HG03060 (cell line): Measurements from ENCODE around the gene FAM227B.
"Not testable (repeated sequence)": the region's sequence is repeated elsewhere in the genome, so short reads cannot be mapped to it uniquely, and the experiment has no call there.

Experiments
- ATAC-seq: cut with Tn5 transposase; IDR thresholded peaks from one replicate; pipeline ENCODE4 v1.9.1; 2021; ENCODE audit warnings: low read depth, moderate number of reproducible peaks; ENCODE audit not compliant: unreplicated experiment

FAM227B gene

DNA sequence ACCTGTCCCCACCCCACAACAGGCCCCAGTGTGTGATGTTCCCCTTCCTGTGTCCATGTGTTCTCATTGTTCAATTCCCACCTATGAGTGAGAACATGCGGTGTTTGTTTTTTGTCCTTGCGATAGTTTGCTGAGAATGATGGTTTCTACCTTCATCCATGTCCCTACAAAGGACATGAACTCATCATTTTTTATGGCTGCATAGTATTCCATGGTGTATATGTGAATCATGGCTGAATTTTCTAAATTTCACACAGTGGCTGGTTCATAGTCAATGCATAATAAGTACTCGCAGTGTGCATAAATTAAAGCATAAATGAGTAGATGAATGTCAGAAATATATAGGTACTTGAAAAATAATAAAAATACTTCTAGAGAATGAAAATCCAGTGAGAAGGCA is 8.4 kb downstream of the FAM227B start:
- not testable (repeated sequence) for ATAC-seq

DNA sequence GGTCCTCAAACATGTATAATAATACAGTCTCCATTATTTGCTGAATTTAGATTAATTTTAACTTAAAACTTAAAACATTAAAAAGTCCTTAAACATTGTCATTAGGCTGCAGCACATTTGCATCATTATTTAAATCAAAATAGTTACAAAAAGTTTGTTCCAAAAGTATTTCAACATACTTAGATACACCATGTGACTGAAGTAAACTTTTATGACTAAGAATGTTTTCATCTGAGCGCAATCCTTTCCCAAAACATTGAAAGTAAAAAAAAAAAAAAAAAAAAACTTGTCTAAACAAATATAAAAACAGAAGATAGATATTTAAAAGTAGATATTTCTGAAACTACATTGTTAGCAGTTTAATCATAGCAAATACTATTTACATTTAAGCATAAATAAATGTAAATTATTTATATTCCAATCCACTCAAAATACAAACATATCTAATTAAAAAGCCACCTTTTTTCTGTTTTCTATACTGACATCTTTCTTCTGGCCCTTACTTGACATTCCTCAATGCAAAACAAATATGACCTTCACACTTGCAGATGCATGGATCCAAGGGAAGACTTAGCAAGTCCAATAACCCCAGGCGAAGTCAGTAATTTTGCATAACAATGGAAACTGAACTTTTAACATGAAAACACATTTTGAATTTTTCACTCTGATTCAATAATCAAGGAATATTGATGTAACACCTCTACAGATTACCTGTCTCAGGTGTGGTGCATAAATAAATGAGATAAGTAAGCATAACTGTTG is 10.3 kb downstream of the FAM227B start:
- ATAC-seq = no peak

DNA sequence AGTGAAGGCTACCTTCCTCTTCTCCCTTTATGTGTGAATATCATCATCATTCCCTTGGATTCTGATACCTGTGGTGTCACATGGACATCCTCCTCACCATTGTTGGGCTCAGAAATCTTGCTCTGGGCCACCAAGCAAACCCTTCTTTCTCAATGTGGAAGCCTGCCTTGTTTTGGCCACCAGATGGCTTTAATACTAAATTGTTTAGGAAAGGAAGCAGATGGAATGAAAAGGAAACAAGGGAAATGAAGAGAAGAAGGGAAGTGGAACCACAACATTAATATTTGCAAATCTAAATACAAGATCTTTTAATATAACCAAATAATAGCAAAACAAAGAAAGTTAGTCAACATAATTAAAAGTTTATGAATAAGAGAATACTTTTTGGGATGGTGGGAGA is 14.0 kb downstream of the FAM227B start:
- no peak for ATAC-seq

DNA sequence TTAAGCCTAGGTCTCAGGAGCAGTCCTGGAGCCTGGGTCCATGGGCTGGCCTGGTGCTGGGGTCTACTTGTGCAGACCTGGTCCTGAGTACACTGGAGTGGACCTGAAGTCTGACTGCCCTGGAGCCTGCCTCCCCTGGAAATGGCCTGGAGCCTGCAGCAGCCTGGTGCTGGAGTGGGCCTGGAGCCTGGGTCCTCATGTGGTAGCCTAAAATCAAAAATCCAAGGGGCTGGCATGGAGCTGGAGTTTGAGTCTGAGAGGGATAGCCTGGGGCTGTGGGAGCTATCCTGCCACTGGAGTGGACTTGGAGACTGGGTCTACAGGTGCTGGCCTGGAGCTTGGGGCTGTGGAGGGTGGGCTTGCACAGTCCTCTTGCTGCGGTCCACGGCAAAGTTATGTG is 15.0 kb downstream of the FAM227B start:
- ATAC-seq = no peak

DNA sequence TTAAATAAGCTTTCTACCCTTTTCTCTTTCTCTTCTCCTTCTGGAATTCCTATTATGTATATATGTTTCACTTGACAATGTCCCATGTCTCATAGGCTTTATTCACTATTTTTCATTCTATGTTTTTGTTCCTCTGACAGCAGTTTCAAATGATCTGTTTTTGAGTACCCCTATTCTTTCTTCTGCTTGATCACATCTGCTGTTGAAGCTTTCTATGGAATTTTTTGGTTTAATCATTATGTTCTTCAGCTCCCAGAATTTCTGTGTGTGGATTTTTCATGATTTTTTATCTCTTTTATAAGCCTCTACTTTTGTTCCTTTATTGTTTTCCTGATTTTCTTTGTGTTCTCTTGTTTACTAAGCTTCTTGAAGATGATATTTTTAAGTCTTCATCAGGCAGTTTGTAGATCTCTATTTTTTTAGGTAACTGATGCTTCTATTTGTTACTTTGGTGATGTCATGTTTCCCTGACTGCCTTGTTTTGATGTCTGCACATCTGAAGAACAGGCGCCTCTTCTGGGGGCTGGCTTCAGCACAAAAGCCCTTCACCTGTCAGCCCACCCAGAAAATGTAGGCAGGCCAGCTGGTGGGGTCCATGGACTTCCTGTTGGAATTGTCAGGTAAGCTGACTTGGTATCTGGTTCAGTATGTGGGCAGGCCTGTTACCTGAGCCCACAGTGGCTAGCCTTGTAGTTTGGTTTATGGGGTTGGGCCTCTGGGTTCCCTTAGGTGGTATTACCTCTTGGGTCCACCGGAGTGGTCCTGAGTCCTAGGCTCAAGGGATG is 15.8 kb downstream of the FAM227B start:
- ATAC-seq = no peak

DNA sequence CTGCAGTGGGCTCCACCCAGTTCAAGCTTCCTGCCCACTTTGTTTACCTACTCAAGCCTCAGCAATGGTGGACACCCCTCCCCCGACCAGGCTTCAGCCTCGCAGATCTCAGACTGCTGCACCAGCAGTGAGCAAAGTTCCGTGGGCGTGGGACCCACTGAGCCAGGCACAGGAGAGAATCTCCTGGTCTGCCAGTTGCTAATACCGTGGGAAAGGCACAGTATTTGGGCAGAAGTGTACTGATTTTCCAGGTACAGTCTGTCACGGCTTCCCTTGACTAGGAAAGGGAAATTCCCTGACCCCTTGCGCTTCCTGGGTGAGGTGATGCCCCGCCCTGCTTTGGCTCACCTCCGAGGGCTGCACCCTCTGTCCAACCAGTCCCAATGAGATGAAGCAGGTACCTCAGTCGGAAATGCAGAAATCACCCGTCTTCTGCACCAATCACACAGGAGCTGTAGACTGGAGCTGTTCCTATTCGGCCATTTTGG is 27.7 kb downstream of the FAM227B start:
- not testable (repeated sequence) for ATAC-seq

DNA sequence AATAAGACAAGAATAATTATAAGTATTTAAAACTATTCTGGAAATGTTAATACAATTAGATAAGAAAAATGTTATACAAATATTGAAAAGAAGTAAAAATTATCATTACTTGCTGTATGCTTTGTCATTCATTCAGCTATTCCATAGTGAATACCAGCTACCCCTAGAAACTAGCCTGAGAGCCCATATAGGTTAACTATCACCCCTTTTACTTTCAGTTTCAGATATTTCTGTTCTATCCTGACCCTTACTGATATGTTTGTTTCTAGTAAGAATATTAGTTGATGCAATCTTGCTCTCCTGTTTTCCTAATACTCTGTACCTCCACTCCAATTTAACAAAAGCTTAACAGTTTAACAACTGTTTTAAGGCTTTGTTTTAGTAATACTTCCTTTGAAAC is 31.6 kb downstream of the FAM227B start:
- ATAC-seq = peak; percentile 67

DNA sequence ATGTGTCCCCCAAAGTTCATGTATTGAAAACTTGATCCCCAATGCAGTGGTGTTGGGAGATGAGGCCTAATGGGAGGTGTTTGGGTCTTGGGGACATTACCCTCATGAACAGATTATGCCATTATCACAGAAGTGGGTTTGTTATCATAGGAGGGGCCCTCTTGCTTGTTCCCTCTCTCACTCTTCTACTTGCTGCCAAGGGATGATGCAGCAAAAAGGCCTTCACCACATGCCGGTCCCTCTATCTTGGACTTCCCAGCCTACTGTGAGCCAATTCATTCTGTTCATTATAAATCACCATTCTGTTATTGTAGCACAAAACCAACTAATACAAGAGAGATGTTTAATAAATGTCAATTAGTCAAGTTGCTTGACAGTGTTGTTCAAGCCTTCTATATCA is 47.2 kb downstream of the FAM227B start:
- no peak for ATAC-seq

DNA sequence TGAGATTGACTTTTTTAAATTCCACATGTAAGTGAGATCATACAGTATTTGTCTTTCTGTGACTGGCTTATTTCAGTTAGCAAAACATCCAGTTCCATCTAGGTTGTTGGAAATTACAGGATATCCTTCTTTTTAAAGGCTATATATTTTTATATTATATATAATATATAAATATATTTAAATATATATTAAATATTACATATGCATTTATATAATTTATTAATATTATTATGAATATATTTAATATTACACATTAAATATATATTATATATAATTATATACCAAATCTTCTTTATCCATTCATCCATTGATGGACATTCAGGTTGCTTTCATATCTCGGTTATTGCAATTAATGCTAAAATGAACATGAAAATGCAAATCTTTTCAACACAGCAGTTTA is 49.9 kb downstream of the FAM227B start:
- no peak for ATAC-seq

DNA sequence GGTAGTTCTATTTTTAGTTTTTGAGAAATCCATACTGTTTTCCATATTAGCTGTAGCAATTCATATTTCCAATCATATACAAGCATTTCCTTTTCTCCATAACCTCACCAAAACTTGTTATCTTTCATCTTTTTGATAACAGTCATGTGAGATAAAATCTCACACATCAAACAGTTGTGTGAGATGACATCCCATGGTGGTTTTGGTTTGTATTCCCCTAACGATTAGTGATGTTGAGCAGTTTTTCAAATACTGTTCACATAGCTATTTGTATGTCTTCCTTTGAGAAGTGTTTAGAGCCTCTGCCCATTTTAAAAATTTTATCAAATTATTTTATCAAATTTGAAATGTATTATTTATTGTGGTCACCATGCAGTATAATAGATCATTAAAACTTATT is 50.4 kb downstream of the FAM227B start:
- ATAC-seq = no peak

DNA sequence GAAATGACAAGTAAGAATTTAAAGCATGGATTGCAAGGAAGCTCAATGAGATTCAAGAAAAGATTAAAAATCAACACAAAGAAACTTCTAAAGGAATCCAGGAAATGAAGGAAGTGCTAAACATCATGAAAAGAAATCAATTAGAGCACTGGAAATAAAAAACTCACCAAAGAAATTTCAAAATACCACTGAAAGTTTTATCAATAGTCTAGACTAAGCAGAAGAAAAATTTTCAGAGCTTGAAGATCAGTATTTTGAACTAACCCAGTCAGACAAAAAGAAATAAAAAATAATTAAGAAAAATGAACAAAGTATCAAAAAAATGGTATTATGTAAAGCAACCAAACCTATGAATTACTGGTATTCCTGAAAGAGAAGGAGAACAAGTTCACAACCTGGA is 60.6 kb downstream of the FAM227B start:
- no peak for ATAC-seq

DNA sequence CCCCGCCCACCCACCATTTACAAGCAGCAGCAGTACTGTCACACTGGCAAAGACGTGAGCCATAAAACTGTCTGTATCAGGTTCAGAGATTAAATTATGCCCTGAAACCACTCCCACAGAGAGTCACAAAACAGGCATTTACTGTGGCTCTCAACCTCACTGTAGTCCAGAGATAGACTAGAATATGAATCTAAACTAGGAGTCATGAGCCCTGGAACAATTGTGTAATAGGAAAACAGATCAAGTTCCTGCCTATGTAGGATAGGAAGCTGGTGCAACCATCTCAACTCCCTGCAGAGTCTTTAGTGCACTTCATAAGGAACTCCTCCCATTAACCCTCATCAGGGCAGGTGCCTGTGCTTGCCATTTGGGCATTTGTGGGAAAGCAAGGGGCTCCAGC is 61.7 kb downstream of the FAM227B start:
- no peak for ATAC-seq

DNA sequence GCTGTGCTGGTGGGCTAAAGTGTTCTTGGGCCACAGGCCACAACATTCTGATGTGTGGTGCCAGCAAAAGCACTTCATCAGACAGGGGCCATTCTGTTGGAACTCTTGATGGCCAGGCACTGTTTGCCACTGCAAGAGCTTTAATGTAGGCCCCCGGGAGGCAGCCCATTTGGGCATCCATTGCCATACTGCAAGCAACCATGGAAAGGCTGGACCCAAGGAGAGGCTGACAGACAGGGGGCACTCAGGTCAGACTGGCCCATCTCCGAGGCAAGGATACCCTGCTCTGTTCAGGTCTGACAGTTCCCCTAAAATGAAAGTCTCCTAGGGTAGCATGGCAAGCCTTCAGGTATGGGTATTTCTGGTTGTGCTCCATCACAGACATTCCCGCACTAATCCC is 64.2 kb downstream of the FAM227B start:
- no peak for ATAC-seq

DNA sequence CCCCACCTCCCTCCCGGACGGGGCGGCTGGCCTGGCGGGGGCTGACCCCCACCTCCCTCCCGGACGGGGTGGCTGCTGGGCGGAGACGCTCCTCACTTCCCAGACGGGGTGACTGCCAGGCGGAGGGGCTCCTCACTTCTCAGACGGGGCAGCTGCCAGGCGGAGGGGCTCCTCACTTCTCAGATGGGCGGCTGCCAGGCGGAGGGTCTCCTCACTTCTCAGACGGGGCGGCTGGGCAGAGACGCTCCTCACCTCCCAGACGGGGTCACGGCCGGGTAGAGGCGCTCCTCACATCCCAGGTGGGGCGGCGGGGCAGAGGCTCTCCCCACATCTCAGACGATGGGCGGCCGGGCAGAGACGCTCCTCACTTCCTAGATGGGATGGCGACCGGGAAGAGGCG is 70.3 kb downstream of the FAM227B start:
- ATAC-seq = not testable (repeated sequence)

DNA sequence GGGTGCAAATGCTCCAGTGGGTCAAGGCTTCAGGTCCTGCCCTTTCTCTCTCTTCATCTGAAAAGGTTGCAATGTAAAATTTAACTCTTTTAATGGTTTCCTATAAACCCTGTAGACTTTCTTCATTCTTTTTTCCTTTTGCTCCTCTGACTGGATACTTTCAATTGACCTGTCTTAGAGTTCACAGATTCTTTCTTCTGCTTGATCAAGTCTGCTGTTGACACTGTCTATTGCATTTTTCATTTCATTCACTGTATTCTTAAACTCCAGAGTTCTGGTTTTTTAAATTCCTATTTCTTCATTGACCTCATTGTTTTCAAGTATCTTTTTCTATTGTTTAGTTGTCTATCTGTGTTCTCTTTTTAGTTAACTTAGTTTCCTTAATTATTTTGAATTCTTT is 82.1 kb downstream of the FAM227B start:
- ATAC-seq = no peak

DNA sequence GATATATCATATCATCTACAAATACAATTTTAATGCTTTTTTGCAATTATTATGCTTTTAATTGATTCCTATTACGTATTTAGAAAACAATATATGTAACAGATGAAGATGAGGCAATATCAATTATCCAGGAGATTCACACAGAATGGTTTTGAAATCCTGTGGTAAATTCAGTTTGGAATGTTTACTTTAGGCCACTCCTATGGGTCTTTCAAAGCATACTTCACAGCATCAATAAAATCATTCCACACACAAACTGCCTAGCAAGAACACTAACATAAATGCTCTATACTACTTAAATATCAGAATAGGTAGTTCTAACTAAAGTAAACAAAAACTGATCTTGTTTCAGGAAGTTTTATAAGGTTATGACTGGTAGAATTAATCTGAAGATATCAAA is 90.5 kb downstream of the FAM227B start:
- ATAC-seq = no peak

DNA sequence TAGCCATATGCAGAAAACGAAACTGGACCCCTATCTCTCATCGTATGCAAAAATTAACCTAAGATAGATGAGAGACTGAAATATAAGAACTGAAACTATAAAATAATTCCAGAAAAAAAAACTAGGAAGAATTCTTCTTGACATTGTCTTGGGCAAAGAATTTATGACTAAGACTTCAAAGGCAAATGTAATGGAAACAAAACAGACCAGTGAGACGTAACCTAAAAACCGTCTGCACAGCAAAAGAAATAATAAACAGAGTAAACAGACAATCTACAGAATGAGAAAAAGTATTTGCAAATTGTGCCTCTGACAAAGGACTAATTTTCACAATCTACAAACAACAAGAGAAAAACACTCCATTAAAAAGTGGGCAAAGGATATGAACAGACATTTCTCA is 92.3 kb downstream of the FAM227B start:
- ATAC-seq = no peak

DNA sequence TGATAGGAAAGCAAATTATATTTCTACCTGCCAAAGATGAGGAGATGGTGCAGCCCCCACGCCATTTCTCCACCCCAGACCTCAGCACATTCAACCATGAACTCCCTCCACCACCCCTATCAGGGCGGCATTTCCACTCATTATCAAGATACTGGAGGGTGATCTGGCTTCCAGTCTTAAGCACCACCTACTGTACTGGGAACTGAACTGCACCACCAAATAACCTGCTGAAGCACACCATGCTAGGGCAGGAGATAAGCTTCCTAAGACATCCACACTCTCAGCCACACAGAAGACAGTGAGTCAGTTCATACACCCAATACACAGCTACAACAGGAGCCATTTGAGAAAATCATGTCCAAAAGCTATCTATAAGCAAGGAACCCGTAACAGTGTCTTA is 98.8 kb downstream of the FAM227B start:
- no peak for ATAC-seq

DNA sequence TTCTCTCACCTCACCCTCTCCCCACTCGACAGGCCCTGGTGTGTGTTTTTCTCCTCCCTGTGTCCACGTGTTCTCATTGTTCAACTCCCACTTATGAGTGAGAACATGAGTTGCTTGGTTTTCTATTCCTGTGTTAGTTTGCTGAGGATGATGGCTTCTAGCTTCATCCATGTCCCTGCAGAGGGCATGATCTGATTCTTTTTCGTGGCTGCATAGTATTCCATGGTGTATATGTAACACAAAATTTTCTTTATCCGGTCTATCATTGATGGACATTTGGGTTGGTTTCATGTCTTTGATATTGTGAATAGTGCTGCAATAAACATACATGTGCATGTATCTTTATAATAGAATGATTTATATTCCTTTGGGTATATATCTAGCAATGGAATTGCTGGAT is 107.9 kb downstream of the FAM227B start:
- ATAC-seq = not testable (repeated sequence)

DNA sequence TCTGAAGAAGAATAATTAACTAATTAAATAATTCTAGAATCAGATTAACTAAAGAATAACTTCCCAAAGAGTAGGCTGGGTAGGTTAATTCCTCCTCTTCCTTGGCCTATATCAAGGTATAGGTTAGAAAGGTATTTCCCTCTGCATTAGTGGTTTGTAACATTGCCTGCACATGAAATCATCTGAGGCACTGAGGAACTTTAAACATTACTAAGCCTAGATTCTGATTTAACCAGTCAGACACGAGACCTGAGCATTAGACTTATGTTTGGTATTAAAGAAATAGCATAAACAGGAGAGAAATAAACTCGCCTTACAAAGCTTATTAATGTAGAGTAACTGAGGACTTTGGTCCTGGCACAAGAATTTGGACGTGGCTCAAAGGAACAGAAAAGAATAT is 113.4 kb downstream of the FAM227B start:
- ATAC-seq = no peak

DNA sequence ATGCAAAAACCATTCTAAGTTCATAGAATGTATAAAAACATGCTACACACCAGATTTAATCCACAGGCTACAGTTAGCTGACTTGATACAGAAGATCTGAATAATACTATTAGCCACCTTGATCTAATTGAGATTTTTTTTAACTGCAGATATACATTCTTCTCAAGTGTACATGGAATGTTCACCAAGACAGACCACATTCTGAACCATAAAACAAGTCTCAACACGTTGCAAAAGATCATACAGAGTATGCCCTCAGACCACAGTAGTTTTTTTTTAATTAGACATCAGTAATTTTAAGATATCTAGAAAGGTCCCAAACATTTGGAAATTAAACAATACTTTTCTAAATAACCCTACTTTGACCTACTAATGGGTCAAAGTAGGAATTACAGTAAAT is 114.3 kb downstream of the FAM227B start:
- ATAC-seq = no peak

DNA sequence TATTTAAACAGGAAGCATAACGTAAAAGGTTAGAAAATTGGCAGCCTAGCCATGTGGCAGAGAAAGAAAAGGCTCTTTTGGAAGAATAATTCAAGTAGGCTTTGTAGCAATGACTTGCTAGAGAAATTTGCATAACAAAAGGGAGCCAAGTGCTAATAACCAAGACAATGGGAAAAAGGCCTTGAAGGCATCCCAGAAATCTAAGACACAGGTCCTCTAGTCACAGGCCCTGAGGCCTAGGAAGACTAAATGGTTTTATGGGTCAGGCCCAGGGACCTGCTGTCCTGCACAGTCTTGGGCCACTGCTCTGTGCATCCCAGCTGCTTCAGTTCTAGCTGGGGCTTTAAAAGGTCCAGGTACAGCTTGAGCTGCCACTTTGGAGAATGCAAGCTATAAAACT is 119.0 kb downstream of the FAM227B start:
- ATAC-seq = no peak
